ENCODE measurements around the gene BCAR3. TPM values are rescaled to one million over a fixed set of nuclear protein-coding genes. Genes with fewer than 3 reads are reported as not detected.

BCAR3 gene
- total and polyA plus RNA-seq, 2 experiments from 2014 or later = 22.6 to 23.7 TPM

DNA sequence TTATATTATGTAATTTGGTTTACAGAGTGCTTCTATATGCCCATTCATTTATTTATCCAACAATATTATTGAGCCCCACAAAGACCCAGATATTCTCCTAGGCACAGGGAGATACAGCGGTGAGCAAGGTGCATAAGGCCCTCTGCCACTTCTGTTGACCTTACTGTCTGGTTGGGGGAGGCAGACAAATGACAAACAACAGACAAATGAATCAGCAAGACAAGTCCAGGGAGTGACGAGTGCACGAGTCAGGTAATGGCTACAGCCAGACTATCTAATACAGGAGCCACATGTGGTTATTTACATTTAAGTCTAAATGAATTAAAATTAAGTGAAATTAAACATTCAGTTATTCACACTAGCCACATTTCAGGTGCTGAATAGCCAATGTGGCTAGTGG is 22.0 kb upstream of the BCAR3 start:
- H3K9me3 ChIP-seq (ENCODE audit: low read depth) = no peaks in the 10 kb centered on the region
- H3K27ac ChIP-seq = peak overlapping the region; percentile 83
- no peaks in the 10 kb centered on the region for H3K36me3 ChIP-seq (replicated peaks; ENCODE audit: insufficient read depth, low read depth)
- no peaks in the 10 kb centered on the region for H3K79me2 ChIP-seq
- WGBS (ENCODE audit: low lambda C conversion rate, missing lambda C conversion rate) = 57% methylated on average over 3 of the region's 3 CpGs
- no peaks in the 10 kb centered on the region for H3K27me3 ChIP-seq
- no peaks in the 10 kb centered on the region for H4K20me1 ChIP-seq (ENCODE audit: insufficient read depth, poor library complexity, severe bottlenecking)
- no peak overlapping the region for H3K4me3 ChIP-seq
- H2AFZ ChIP-seq = no peak overlapping the region
- peak; percentile 55 for DNase-seq (ENCODE audit: low spot score)
- peaks cover 11% of the 10 kb centered on the region for H3K4me1 ChIP-seq (ENCODE audit: insufficient read depth)
- H3K9me2 ChIP-seq (replicated peaks; ENCODE audit: insufficient read depth) = no peaks in the 10 kb centered on the region
- H3K4me2 ChIP-seq = no peak overlapping the region
- TF ChIP-seq EZH2 (IDR thresholded peaks at IDR 0.05; ENCODE audit: borderline replicate concordance) (no peak), EZH2phosphoT487 (IDR thresholded peaks at IDR 0.05; ENCODE audit: low read depth, severe bottlenecking, unreplicated experiment) (no peak)
- TF ChIP-seq, protein P1, sequence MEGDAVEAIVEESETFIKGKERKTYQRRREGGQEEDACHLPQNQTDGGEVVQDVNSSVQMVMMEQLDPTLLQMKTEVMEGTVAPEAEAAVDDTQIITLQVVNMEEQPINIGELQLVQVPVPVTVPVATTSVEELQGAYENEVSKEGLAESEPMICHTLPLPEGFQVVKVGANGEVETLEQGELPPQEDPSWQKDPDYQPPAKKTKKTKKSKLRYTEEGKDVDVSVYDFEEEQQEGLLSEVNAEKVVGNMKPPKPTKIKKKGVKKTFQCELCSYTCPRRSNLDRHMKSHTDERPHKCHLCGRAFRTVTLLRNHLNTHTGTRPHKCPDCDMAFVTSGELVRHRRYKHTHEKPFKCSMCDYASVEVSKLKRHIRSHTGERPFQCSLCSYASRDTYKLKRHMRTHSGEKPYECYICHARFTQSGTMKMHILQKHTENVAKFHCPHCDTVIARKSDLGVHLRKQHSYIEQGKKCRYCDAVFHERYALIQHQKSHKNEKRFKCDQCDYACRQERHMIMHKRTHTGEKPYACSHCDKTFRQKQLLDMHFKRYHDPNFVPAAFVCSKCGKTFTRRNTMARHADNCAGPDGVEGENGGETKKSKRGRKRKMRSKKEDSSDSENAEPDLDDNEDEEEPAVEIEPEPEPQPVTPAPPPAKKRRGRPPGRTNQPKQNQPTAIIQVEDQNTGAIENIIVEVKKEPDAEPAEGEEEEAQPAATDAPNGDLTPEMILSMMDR (IDR thresholded peaks at IDR 0.05; ENCODE audit: poor library complexity) = no peak

DNA sequence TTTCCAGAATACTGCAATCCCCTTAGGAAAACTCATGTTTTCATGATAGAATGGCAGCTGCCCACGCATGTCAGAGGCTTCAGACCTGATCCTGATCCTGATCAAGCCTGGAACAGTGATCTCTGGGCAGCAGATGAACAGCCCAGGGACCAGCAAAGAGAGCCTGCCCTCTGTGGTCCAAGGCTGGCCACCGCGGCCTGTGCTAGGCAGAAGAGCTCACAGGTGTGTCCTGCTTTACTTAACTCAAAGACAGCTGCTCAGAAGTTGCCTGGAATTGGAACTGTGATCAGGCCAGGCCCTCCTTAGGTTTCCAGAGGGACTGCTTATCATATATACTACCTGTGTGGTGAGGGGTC is 21.2 kb upstream of the BCAR3 start:
- H3K9me3 ChIP-seq (ENCODE audit: low read depth) = no peaks in the 10 kb centered on the region
- H2AFZ ChIP-seq = no peak overlapping the region
- H3K9me2 ChIP-seq (replicated peaks; ENCODE audit: insufficient read depth) = no peaks in the 10 kb centered on the region
- H3K4me2 ChIP-seq = no peak overlapping the region
- H3K27ac ChIP-seq = peak overlapping the region; percentile 47
- H3K79me2 ChIP-seq = no peaks in the 10 kb centered on the region
- no peak overlapping the region for H3K4me3 ChIP-seq
- no peaks in the 10 kb centered on the region for H3K36me3 ChIP-seq (replicated peaks; ENCODE audit: insufficient read depth, low read depth)
- no peak for TF ChIP-seq EZH2phosphoT487 (IDR thresholded peaks at IDR 0.05; ENCODE audit: low read depth, severe bottlenecking, unreplicated experiment)
- no peak for TF ChIP-seq EZH2 (IDR thresholded peaks at IDR 0.05; ENCODE audit: borderline replicate concordance)
- TF ChIP-seq, protein P1 (IDR thresholded peaks at IDR 0.05; ENCODE audit: poor library complexity) = no peak
- no peak for DNase-seq (ENCODE audit: low spot score)
- H3K27me3 ChIP-seq = no peaks in the 10 kb centered on the region
- WGBS (ENCODE audit: low lambda C conversion rate, missing lambda C conversion rate) = 54% methylated on average over 3 of the region's 3 CpGs
- no peaks in the 10 kb centered on the region for H4K20me1 ChIP-seq (ENCODE audit: insufficient read depth, poor library complexity, severe bottlenecking)
- peaks cover 7% of the 10 kb centered on the region for H3K4me1 ChIP-seq (ENCODE audit: insufficient read depth)

DNA sequence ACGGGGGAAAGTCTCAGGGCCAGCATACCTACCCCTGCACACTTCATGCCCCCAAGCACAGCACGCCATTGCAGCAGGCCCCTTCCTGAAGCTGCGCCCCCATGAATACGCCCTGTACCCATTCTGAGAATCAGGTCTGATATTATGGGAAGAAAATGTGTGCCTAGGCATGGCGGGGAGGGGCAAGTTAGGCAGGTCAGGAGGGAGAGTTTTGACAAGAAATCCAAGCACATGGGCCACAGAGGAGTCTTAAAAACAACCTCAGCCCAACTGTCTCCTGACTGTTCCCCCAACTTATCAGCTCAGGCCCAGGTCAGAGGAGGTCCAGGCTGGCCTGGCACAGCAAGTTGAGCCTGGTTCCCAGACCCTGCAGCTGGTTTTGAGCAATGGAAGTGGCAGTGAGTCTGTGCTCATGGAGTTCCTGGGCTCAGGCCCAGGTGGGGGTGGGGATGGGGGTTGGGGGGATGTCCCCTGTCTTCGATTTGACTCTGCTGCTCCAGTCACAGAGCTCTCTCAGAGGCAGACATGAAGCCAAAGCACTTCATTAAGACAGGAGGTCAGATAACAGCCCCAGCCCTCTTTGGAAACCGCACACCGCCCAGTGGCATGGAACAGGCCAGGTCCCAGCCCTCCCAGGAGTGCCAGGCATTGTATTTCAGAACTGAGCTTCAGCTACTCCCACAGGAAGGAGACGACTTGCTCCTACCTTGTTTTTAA is 20.6 kb upstream of the BCAR3 start:
- Histone ChIP-seq H3K4me2 (no peak overlapping the region), H3K9me3 (ENCODE audit: low read depth) (no peaks in the 10 kb centered on the region), H4K20me1 (ENCODE audit: insufficient read depth, poor library complexity, severe bottlenecking) (no peaks in the 10 kb centered on the region), H3K36me3 (replicated peaks; ENCODE audit: insufficient read depth, low read depth) (no peaks in the 10 kb centered on the region), H3K4me1 (ENCODE audit: insufficient read depth) (peaks cover 7% of the 10 kb centered on the region), H3K79me2 (no peaks in the 10 kb centered on the region), H3K27me3 (no peaks in the 10 kb centered on the region), H2AFZ (no peak overlapping the region), H3K9me2 (replicated peaks; ENCODE audit: insufficient read depth) (no peaks in the 10 kb centered on the region), H3K27ac (peak overlapping the region; percentile 47), H3K4me3 (no peak overlapping the region)
- WGBS (ENCODE audit: low lambda C conversion rate, missing lambda C conversion rate) = 90% methylated on average over 9 of the region's 9 CpGs
- TF ChIP-seq EZH2 (IDR thresholded peaks at IDR 0.05; ENCODE audit: borderline replicate concordance) (no peak), EZH2phosphoT487 (IDR thresholded peaks at IDR 0.05; ENCODE audit: low read depth, severe bottlenecking, unreplicated experiment) (no peak)
- TF ChIP-seq, protein P1 (IDR thresholded peaks at IDR 0.05; ENCODE audit: poor library complexity) = no peak
- DNase-seq (ENCODE audit: low spot score) = no peak
